ENCODE results near the gene OPRL1. TPM values are rescaled to one million over a fixed set of nuclear protein-coding genes. Genes with fewer than 3 reads are reported as not detected.

Gene OPRL1
- total and polyA plus RNA-seq, 2 of the 8 experiments (the other 6 are each of a cell fraction or from before 2014, with no cell fraction given) = 0.63 to 0.98 TPM

DNA sequence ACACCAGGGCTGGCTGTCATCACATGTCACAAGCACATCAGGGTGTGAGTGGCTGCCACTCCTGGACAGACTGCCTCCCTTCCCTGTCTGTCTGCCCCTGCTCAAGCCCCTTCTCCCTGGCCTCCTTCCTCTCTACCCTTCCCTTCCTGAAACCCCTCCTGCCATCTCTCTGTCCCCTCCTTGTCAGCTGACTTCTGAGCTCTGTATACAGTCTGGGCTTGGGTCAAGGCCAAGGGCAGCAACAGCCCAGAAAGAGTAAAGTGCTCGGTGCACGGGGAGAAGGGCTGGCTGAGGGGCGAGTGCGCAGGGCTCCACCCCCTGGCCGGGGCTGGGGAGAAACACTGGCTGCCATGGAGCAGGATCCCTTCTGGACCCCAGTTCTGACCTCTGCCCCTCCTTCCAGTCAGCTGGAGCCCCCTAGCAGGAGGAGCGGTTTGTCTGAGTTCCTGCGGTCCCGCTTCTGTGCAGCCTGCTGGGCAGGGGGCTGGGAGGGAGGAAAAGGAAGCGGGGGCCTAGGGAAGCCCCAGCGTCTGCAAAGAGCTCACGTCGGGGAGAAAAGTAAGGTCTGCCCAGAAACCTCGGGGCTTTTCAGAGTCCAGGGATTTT, 2.3 kb downstream of the OPRL1 start:
- H3K4me3 ChIP-seq (ENCODE audit: extremely low read depth in 1 of 4, insufficient read depth in 2 of 4, low read depth in 3 of 4, low read length in 4 of 4) = no peak overlapping the region; a peak in 1 of 8 replicates
- H2AK5ac ChIP-seq (ENCODE audit: low read depth, low read length) = no peak overlapping the region
- no peak overlapping the region for H3K4ac ChIP-seq (replicated peaks; ENCODE audit: insufficient read length, low read depth, low read length)
- TF ChIP-seq EZH2 (IDR thresholded peaks at IDR 0.05; ENCODE audit: low read depth, low read length, severe bottlenecking) (peak; percentile 16), CHD2 (IDR thresholded peaks at IDR 0.05; ENCODE audit: low read length) (no peak)
- WGBS, 2 experiments (ENCODE audit: extremely low coverage in 1 of 2, insufficient coverage in 1 of 2, insufficient read length in 1 of 2, insufficient replicate concordance in 2 of 2, low coverage in 1 of 2, low lambda C conversion rate in 2 of 2, missing lambda C conversion rate in 1 of 2) = 30% methylated on average over 13 of the region's 13 CpGs; no CpG with 5 or more reads in 1 of the 2 experiments
- H2BK15ac ChIP-seq (ENCODE audit: low read length) = no peak overlapping the region
- ChIA-PET CTCF (ENCODE audit: partially characterized antibody) (interaction anchor here (1.0 to 13.0 kb wide), 10 partner anchors 9 to 56 kb away, joined by 3 to 144 read pairs (median 6); partner anchors contain the start of genes SOX18 and TCEA2), POLR2A (ENCODE audit: partially characterized antibody) (interaction anchor here (1.1 kb wide), 1 partner anchor 10 kb away, joined by 3 read pairs; no protein-coding TSS in a partner anchor)
- no peak overlapping the region for H3K23ac ChIP-seq (ENCODE audit: insufficient read length)
- H4K8ac ChIP-seq (ENCODE audit: extremely low read depth, insufficient read depth, low read length) = no peak overlapping the region
- peaks cover 22% of the 10 kb centered on the region; the same call in 1 of the 2 replicates for H3K23me2 ChIP-seq (ENCODE audit: low read depth, low read length)
- no peak overlapping the region for H3K14ac ChIP-seq (ENCODE audit: insufficient read length)
- no peak overlapping the region for H3K18ac ChIP-seq (ENCODE audit: extremely low read depth, low read length)
- H3K36me3 ChIP-seq (ENCODE audit: control insufficient read depth in 2 of 4, insufficient read depth in 4 of 4, low read length in 3 of 4) = no peaks in the 10 kb centered on the region
- H4K91ac ChIP-seq (replicated peaks; ENCODE audit: insufficient read length, low read length) = no peak overlapping the region
- DNase-seq (ENCODE audit: low read depth in 1 of 2, low spot score in 2 of 2) (peak in 1 of 2 experiments; percentile 65), FAIRE-seq (no peak)
- peaks cover 0 to 38% (median 20%) of the 10 kb centered on the region in 4 experiments; a peak in 6 of 7 replicates for H3K4me1 ChIP-seq (replicated peaks in 1 of 4; ENCODE audit: control insufficient read depth in 3 of 4, insufficient read depth in 4 of 4, low read length in 3 of 4)
- H3K9ac ChIP-seq (replicated peaks in 1 of 4; ENCODE audit: extremely low read depth in 1 of 4, low read depth in 3 of 4, low read length in 3 of 4) = no peak overlapping the region
- peak overlapping the region in 1 of 2 experiments; percentile 88; a peak in 3 of 4 replicates for H3K4me2 ChIP-seq (ENCODE audit: insufficient read depth in 1 of 2, low read depth in 2 of 2, low read length in 2 of 2)
- no peaks in the 10 kb centered on the region for H3K79me1 ChIP-seq (ENCODE audit: low read depth, low read length)
- no peak overlapping the region for H4K5ac ChIP-seq (ENCODE audit: insufficient read length, low read depth, low read length)
- H2BK20ac ChIP-seq (ENCODE audit: low read length) = no peak overlapping the region
- H3K79me2 ChIP-seq (ENCODE audit: control insufficient read depth in 1 of 2, insufficient read depth in 2 of 2, low read length in 2 of 2) = no peaks in the 10 kb centered on the region
- H2BK5ac ChIP-seq (ENCODE audit: low read depth, low read length) = 0 out of 2 replicates have a peak overlapping the region, but pooled peaks have one; percentile 18
- no peak overlapping the region for H3K27ac ChIP-seq (ENCODE audit: low read depth, low read length)
- no peak overlapping the region for H2AFZ ChIP-seq (ENCODE audit: low read length)
- no peak overlapping the region for H3K56ac ChIP-seq (replicated peaks; ENCODE audit: insufficient read length, low read depth, low read length)
- no peaks in the 10 kb centered on the region for H3K9me3 ChIP-seq (ENCODE audit: insufficient read depth in 2 of 2, low read depth in 1 of 2, low read length in 1 of 2)
- H2BK12ac ChIP-seq (ENCODE audit: low read depth, low read length) = peak overlapping the region; percentile 55; the same call in 1 of the 2 replicates
- H4K20me1 ChIP-seq (replicated peaks in 1 of 2; ENCODE audit: control insufficient read depth in 1 of 2, insufficient read depth in 2 of 2, low read length in 2 of 2) = no peaks in the 10 kb centered on the region
- H2BK120ac ChIP-seq (replicated peaks; ENCODE audit: low read depth, low read length) = no peak overlapping the region
- H3K27me3 ChIP-seq (replicated peaks in 1 of 4; ENCODE audit: control insufficient read depth in 3 of 4, extremely low read depth in 1 of 4, insufficient read depth in 3 of 4, low read length in 3 of 4) = peaks cover 6 to 55% (median 42%) of the 10 kb centered on the region in 4 experiments
